IPS DF 4.7 (cell line): ENCODE measurements around the gene AGAP1.

Experiments
- DNase-seq: peaks from one replicate; pipeline ENCODE4 v3.0.0-alpha.2; 2013; ENCODE audit warnings: low spot score; ENCODE audit errors: extremely low read depth

Gene AGAP1

GRCh38 chr2:235530735-235531134 is 36.9 kb downstream of the AGAP1 start:
- DNase-seq: no peak

GRCh38 chr2:235532307-235532706 is 38.5 kb downstream of the AGAP1 start:
- no peak for DNase-seq

- no peak for DNase-seq
Observed at GRCh38 chr2:235533198-235533597, 39.4 kb downstream of the AGAP1 start.

- DNase-seq: no peak
Observed at GRCh38 chr2:235533616-235534385, 40.0 kb downstream of the AGAP1 start.

- DNase-seq: no peak
Observed at GRCh38 chr2:235534678-235535422, 41.0 kb downstream of the AGAP1 start.

GRCh38 chr2:235535423-235536130 is 41.7 kb downstream of the AGAP1 start:
- no peak for DNase-seq

GRCh38 chr2:235536711-235537110 is 42.9 kb downstream of the AGAP1 start:
- no peak for DNase-seq

- DNase-seq: no peak
Observed at GRCh38 chr2:235537186-235537585, 43.3 kb downstream of the AGAP1 start.

- DNase-seq: no peak
Observed at GRCh38 chr2:235537587-235537986, 43.7 kb downstream of the AGAP1 start.

- no peak for DNase-seq
Observed at GRCh38 chr2:235538144-235538639, 44.3 kb downstream of the AGAP1 start.

- DNase-seq: no peak
Observed at GRCh38 chr2:235538981-235539380, 45.1 kb downstream of the AGAP1 start.

- DNase-seq: no peak
Observed at GRCh38 chr2:235539773-235540172, 45.9 kb downstream of the AGAP1 start.

GRCh38 chr2:235541016-235541415 is 47.2 kb downstream of the AGAP1 start:
- no peak for DNase-seq

GRCh38 chr2:235541838-235542549 is 48.2 kb downstream of the AGAP1 start:
- DNase-seq: no peak

GRCh38 chr2:235542733-235543127 is 48.9 kb downstream of the AGAP1 start:
- DNase-seq: peak; percentile 72

GRCh38 chr2:235543128-235543750 is 49.4 kb downstream of the AGAP1 start:
- no peak for DNase-seq

- no peak for DNase-seq
Observed at GRCh38 chr2:235543851-235544688, 50.2 kb downstream of the AGAP1 start.

- no peak for DNase-seq
Observed at GRCh38 chr2:235544689-235544969, 50.8 kb downstream of the AGAP1 start.

- no peak for DNase-seq
Observed at GRCh38 chr2:235545339-235546150, 51.7 kb downstream of the AGAP1 start.

- no peak for DNase-seq
Observed at GRCh38 chr2:235546151-235546435, 52.2 kb downstream of the AGAP1 start.
